HEK293 (cell line): ENCODE results near the gene PKNOX1.
A peak's percentile ranks its signal among the peaks of the same experiment; 100 is the strongest.

Experiments used
- CTCF ChIA-PET: fragments of 350-600 bp; formaldehyde crosslinking; extraction: SDS; loops from one replicate; lab custom pipeline; 2021; ENCODE audit warnings: antibody characterized with exemption; lab: Yijun Ruan, JAX
- POLR2A ChIA-PET: fragments of 300-600 bp; formaldehyde crosslinking; extraction: SDS; loops from one replicate; lab custom pipeline; 2020; ENCODE audit warnings: antibody characterized with exemption, inconsistent platforms; lab: Yijun Ruan, JAX
- H3K27ac ChIP-seq: fragments of 200-500 bp; sonication (Bioruptor generic); 2 replicates; pipeline ENCODE4 v1.5.1; 2014; ENCODE audit warnings: low read depth, low read length, control low read depth, inconsistent platforms; ENCODE audit errors: extremely low read depth
- H3K36me3 ChIP-seq, 2 experiments: fragments of 200-500 bp in 1 of 2; sonication (Bioruptor generic) in 1 of 2; 1 replicate in 1 of 2; 2 replicates in 1 of 2; pipeline ENCODE4 v1.5.1; 2014 to 2017; ENCODE audit warnings: inconsistent platforms in 2 of 2, low read length in 2 of 2; ENCODE audit not compliant: control insufficient read depth in 2 of 2, insufficient read depth in 1 of 2
- H3K4me1 ChIP-seq: fragments of 200-500 bp; sonication (Bioruptor generic); 2 replicates; pipeline ENCODE4 v1.5.1; 2014; ENCODE audit warnings: mild to moderate bottlenecking, low read length, inconsistent platforms; ENCODE audit not compliant: control insufficient read depth, insufficient read depth
- H3K4me3 ChIP-seq: 2 replicates; pipeline ENCODE4 v1.5.1; 2011; ENCODE audit warnings: low read depth, mild to moderate bottlenecking, control low read depth, low read length, moderate library complexity
- H3K9me3 ChIP-seq: fragments of 200-500 bp; sonication (Bioruptor generic); 2 replicates; pipeline ENCODE4 v1.5.1; 2014; ENCODE audit warnings: low read depth, low read length, inconsistent platforms; ENCODE audit not compliant: control insufficient read depth, insufficient read depth
- KLF16 ChIP-seq: fragments of 450-650 bp; formaldehyde crosslinking; IDR thresholded peaks from 2 replicates; pipeline ENCODE4 v1.5.1; 2017; ENCODE audit warnings: missing biosample characterization, missing genetic modification characterization
- MEIS1 ChIP-seq: sonication (generic); formaldehyde crosslinking; IDR thresholded peaks from 2 replicates; pipeline ENCODE4 v1.8.1; 2022; ENCODE audit warnings: missing genetic modification reagents, mild to moderate bottlenecking, borderline replicate concordance
- MYNN ChIP-seq: fragments of 450-650 bp; formaldehyde crosslinking; IDR thresholded peaks from 2 replicates; pipeline ENCODE4 v1.5.1; 2016; ENCODE audit warnings: missing biosample characterization, missing genetic modification characterization, borderline replicate concordance
- OVOL3 ChIP-seq: fragments of 450-650 bp; formaldehyde crosslinking; IDR thresholded peaks from 2 replicates; pipeline ENCODE4 v1.5.1; 2016; ENCODE audit warnings: missing biosample characterization, missing genetic modification characterization
- REPIN1 ChIP-seq: fragments of 450-650 bp; formaldehyde crosslinking; IDR thresholded peaks from 2 replicates; pipeline ENCODE4 v1.5.1; 2017; ENCODE audit warnings: missing biosample characterization, missing genetic modification characterization, low read depth
- SP2 ChIP-seq: fragments of 450-650 bp; formaldehyde crosslinking; IDR thresholded peaks from 2 replicates; pipeline ENCODE4 v1.5.1; 2016; ENCODE audit warnings: missing biosample characterization, missing genetic modification characterization
- SP7 ChIP-seq: fragments of 450-650 bp; formaldehyde crosslinking; IDR thresholded peaks from 2 replicates; pipeline ENCODE4 v1.5.1; 2016; ENCODE audit warnings: missing biosample characterization, missing genetic modification characterization
- TSHZ1 ChIP-seq: fragments of 450-650 bp; formaldehyde crosslinking; IDR thresholded peaks from 2 replicates; pipeline ENCODE4 v1.5.1; 2016; ENCODE audit warnings: missing biosample characterization, missing genetic modification characterization, borderline replicate concordance
- ZBTB20 ChIP-seq: fragments of 450-650 bp; formaldehyde crosslinking; IDR thresholded peaks from 2 replicates; pipeline ENCODE4 v1.5.1; 2016; ENCODE audit warnings: missing biosample characterization, missing genetic modification characterization
- ZBTB21 ChIP-seq: fragments of 450-650 bp; formaldehyde crosslinking; IDR thresholded peaks from 2 replicates; pipeline ENCODE4 v1.5.1; 2017; ENCODE audit warnings: missing biosample characterization, missing genetic modification characterization
- ZNF121 ChIP-seq: fragments of 450-650 bp; formaldehyde crosslinking; IDR thresholded peaks from 2 replicates; pipeline ENCODE4 v1.5.1; 2016; ENCODE audit warnings: missing biosample characterization, missing genetic modification characterization
- ZNF24 ChIP-seq: fragments of 450-650 bp; formaldehyde crosslinking; IDR thresholded peaks from 2 replicates; pipeline ENCODE4 v1.5.1; 2016; ENCODE audit warnings: missing biosample characterization, missing genetic modification characterization
- ZNF341 ChIP-seq: fragments of 450-650 bp; formaldehyde crosslinking; IDR thresholded peaks from 2 replicates; pipeline ENCODE4; 2016; ENCODE audit warnings: low read depth, missing biosample characterization, missing genetic modification characterization
- ZNF391 ChIP-seq: fragments of 450-650 bp; formaldehyde crosslinking; IDR thresholded peaks from 2 replicates; pipeline ENCODE4 v1.5.1; 2016; ENCODE audit warnings: low read depth, missing biosample characterization, missing genetic modification characterization, borderline replicate concordance
- ZNF423 ChIP-seq: fragments of 450-650 bp; formaldehyde crosslinking; IDR thresholded peaks from 2 replicates; pipeline ENCODE4 v1.5.1; 2016; ENCODE audit warnings: missing biosample characterization, missing genetic modification characterization
- ZNF449 ChIP-seq: fragments of 450-650 bp; formaldehyde crosslinking; IDR thresholded peaks from 2 replicates; pipeline ENCODE4 v1.5.1; 2017; ENCODE audit warnings: missing biosample characterization, mild to moderate bottlenecking, missing genetic modification characterization, moderate library complexity
- ZNF548 ChIP-seq: fragments of 450-650 bp; formaldehyde crosslinking; IDR thresholded peaks from 2 replicates; pipeline ENCODE4 v1.5.1; 2016; ENCODE audit warnings: missing biosample characterization, missing genetic modification characterization
- ZNF610 ChIP-seq: fragments of 450-650 bp; formaldehyde crosslinking; IDR thresholded peaks from 2 replicates; pipeline ENCODE4 v1.5.1; 2016; ENCODE audit warnings: missing biosample characterization, missing genetic modification characterization, borderline replicate concordance
- TF ChIP-seq, protein P1 (sequence below): fragments of 450-650 bp; formaldehyde crosslinking; IDR thresholded peaks from 2 replicates; pipeline ENCODE4 v1.5.1; 2016; ENCODE audit warnings: missing biosample characterization, missing genetic modification characterization
- TF ChIP-seq, protein P2 (sequence below): fragments of 450-650 bp; formaldehyde crosslinking; IDR thresholded peaks from 2 replicates; pipeline ENCODE4 v1.5.1; 2017; ENCODE audit warnings: missing biosample characterization, missing genetic modification characterization
- TF ChIP-seq, protein P3 (sequence below): fragments of 450-650 bp; formaldehyde crosslinking; IDR thresholded peaks from 2 replicates; pipeline ENCODE4 v1.5.0; 2017; ENCODE audit warnings: missing biosample characterization, missing genetic modification characterization, borderline replicate concordance
- TF ChIP-seq, protein P4 (sequence below): fragments of 450-650 bp; formaldehyde crosslinking; IDR thresholded peaks from 2 replicates; pipeline ENCODE4 v1.5.1; 2016; ENCODE audit warnings: missing biosample characterization, missing genetic modification characterization
- TF ChIP-seq, protein P5 (sequence below): fragments of 450-650 bp; formaldehyde crosslinking; IDR thresholded peaks from 2 replicates; pipeline ENCODE4 v1.5.1; 2017; ENCODE audit warnings: missing biosample characterization, missing genetic modification characterization

Gene PKNOX1

DNA sequence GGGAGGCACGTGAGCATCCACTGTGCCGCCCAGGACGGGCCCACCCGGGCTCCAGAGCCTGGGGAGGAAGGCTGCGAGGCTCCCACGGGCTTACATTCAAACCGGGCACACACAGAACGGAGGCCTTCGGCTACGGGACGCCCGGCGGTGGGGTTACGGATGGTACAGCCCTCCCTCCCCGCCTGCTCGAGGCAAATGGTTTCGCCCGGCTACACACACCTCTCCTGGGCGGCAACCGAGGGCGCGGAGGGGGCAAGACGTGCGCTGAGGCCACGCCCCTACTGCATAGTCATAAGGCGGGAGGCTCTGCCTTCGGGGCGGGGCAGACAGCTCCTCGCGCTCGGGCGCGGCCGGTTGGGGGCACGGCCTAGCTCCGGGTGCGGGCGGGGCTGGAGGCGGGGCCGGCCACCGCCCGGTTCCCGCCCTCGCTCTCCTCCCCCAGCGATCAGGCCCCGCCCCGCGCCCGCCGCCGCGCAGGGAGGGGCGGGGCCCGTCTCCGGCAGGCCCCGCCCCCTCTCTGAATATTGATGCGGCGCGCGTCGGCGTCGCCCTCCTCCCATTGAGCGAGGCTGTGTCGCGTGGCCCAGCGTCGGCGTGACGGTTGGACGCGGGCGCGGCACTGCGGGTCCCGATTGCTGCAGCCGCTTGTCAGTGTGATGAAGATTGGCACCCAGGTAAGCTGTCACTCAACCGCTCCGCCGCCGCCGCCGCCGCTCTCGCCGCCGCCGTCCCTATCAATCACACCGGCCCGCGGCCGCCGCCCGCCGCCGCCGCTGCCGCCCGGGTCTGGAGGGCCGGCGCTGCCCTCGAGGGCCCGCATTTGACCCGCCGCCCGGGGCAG is at the start of gene PKNOX1:
Gene PKNOX1 (plus strand): TSS at position 572 of the 841 bp plus-strand sequence. CDS start 29,820 bp downstream, outside the sequence.
- Histone ChIP-seq H3K4me1 (no peaks in the 10 kb centered on the region; the same call in none of the 2 replicates), H3K36me3 (no peaks in the 10 kb centered on the region; a peak in 1 of 3 replicates), H3K27ac (peak within 1 kb of the TSS; percentile 91), H3K9me3 (no peaks in the 10 kb centered on the region), H3K4me3 (peak within 1 kb of the TSS; percentile 56)
- ChIA-PET CTCF (no interaction called here), POLR2A (interaction anchor here (0.5 to 2.0 kb wide), 8 partner anchors 10 to 635 kb away, joined by 3 to 8 read pairs (median 4); partner anchors contain the start of gene NDUFV3)
- TF ChIP-seq TSHZ1 = peak; percentile 100
- TF ChIP-seq SP7 (tag by site-specific recombination) = peak; percentile 92
- peak; percentile 74 for TF ChIP-seq ZNF341 (tag by site-specific recombination)
- 0 out of 2 replicates have a peak, but pooled peaks have one; percentile 58 for TF ChIP-seq ZNF121 (tag by site-specific recombination)
- TF ChIP-seq, protein P1, sequence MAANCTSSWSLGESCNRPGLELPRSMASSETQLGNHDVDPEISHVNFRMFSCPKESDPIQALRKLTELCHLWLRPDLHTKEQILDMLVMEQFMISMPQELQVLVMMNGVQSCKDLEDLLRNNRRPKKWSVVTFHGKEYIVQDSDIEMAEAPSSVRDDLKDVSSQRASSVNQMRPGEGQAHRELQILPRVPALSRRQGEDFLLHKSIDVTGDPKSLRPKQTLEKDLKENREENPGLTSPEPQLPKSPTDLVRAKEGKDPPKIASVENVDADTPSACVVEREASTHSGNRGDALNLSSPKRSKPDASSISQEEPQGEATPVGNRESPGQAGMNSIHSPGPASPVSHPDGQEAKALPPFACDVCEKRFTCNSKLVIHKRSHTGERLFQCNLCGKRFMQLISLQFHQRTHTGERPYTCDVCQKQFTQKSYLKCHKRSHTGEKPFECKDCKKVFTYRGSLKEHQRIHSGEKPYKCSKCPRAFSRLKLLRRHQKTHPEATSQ (tag by site-specific recombination) = peak; percentile 98
- peak; percentile 85; the same call in 1 of the 2 replicates for TF ChIP-seq REPIN1
- peak; percentile 88 for TF ChIP-seq KLF16 (tag by site-specific recombination)
- peak; percentile 61; the same call in 1 of the 2 replicates for TF ChIP-seq ZNF423 (tag by site-specific recombination)
- TF ChIP-seq SP2 (tag by site-specific recombination) = peak; percentile 88
- TF ChIP-seq ZBTB21 (tag by site-specific recombination) = peak; percentile 67
- peak; percentile 80; the same call in 1 of the 2 replicates for TF ChIP-seq ZNF610 (tag by site-specific recombination)
- TF ChIP-seq, protein P2, sequence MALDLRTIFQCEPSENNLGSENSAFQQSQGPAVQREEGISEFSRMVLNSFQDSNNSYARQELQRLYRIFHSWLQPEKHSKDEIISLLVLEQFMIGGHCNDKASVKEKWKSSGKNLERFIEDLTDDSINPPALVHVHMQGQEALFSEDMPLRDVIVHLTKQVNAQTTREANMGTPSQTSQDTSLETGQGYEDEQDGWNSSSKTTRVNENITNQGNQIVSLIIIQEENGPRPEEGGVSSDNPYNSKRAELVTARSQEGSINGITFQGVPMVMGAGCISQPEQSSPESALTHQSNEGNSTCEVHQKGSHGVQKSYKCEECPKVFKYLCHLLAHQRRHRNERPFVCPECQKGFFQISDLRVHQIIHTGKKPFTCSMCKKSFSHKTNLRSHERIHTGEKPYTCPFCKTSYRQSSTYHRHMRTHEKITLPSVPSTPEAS = peak; percentile 63
- TF ChIP-seq, protein P3, sequence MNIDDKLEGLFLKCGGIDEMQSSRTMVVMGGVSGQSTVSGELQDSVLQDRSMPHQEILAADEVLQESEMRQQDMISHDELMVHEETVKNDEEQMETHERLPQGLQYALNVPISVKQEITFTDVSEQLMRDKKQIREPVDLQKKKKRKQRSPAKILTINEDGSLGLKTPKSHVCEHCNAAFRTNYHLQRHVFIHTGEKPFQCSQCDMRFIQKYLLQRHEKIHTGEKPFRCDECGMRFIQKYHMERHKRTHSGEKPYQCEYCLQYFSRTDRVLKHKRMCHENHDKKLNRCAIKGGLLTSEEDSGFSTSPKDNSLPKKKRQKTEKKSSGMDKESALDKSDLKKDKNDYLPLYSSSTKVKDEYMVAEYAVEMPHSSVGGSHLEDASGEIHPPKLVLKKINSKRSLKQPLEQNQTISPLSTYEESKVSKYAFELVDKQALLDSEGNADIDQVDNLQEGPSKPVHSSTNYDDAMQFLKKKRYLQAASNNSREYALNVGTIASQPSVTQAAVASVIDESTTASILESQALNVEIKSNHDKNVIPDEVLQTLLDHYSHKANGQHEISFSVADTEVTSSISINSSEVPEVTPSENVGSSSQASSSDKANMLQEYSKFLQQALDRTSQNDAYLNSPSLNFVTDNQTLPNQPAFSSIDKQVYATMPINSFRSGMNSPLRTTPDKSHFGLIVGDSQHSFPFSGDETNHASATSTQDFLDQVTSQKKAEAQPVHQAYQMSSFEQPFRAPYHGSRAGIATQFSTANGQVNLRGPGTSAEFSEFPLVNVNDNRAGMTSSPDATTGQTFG (tag by site-specific recombination) = no peak
- TF ChIP-seq MYNN (tag by site-specific recombination) = no peak
- TF ChIP-seq ZNF391 (tag by site-specific recombination) = peak; percentile 78; the same call in 1 of the 2 replicates
- TF ChIP-seq, protein P4, sequence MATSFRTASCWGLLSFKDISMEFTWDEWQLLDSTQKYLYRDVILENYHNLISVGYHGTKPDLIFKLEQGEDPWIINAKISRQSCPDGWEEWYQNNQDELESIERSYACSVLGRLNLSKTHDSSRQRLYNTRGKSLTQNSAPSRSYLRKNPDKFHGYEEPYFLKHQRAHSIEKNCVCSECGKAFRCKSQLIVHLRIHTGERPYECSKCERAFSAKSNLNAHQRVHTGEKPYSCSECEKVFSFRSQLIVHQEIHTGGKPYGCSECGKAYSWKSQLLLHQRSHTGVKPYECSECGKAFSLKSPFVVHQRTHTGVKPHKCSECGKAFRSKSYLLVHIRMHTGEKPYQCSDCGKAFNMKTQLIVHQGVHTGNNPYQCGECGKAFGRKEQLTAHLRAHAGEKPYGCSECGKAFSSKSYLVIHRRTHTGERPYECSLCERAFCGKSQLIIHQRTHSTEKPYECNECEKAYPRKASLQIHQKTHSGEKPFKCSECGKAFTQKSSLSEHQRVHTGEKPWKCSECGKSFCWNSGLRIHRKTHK (tag by site-specific recombination) = no peak
- peak; percentile 49; the same call in 1 of the 2 replicates for TF ChIP-seq ZNF449
- TF ChIP-seq, protein P5, sequence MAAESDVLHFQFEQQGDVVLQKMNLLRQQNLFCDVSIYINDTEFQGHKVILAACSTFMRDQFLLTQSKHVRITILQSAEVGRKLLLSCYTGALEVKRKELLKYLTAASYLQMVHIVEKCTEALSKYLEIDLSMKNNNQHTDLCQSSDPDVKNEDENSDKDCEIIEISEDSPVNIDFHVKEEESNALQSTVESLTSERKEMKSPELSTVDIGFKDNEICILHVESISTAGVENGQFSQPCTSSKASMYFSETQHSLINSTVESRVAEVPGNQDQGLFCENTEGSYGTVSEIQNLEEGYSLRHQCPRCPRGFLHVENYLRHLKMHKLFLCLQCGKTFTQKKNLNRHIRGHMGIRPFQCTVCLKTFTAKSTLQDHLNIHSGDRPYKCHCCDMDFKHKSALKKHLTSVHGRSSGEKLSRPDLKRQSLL (tag by site-specific recombination) = peak; percentile 71; the same call in 1 of the 2 replicates
- TF ChIP-seq ZBTB20 (tag by site-specific recombination) = peak; percentile 37; the same call in 1 of the 2 replicates
- peak; percentile 61 for TF ChIP-seq ZNF24 (tag by site-specific recombination)
- TF ChIP-seq MEIS1 (CRISPR knock-in tag) = peak; percentile 51; the same call in 1 of the 2 replicates
- TF ChIP-seq OVOL3 = no peak
- no peak for TF ChIP-seq ZNF548 (tag by site-specific recombination)
